Central memory CD8-positive, alpha-beta T cell (primary cell): ENCODE data around the gene SAV1.

Experiments
- ATAC-seq: fragments of 150-1000 bp; cut with Tn5 transposase; replicated peaks from 2 replicates; pipeline ENCODE4 v1.10.0; 2022; ENCODE audit warnings: mild to moderate bottlenecking, moderate FRiP score, moderate number of reproducible peaks; ENCODE audit not compliant: poor library complexity, severe bottlenecking; ENCODE audit errors: extremely low read depth
- DNase-seq, 2 donors: peaks; one replicate each; pipeline ENCODE4 v3.0.0; 2021; ENCODE audit warnings: low spot score in 2 of 2
- H3K27ac Mint-ChIP-seq: one replicate; pipeline ENCODE4 v1.8.0; 2022; ENCODE audit warnings: low read depth, mild to moderate bottlenecking, moderate library complexity, mixed read lengths
- H3K27me3 Mint-ChIP-seq: one replicate; pipeline ENCODE4 v1.8.0; 2022; ENCODE audit warnings: mixed read lengths
- H3K36me3 Mint-ChIP-seq: one replicate; pipeline ENCODE4 v1.8.0; 2022; ENCODE audit warnings: mild to moderate bottlenecking, moderate library complexity, mixed read lengths; ENCODE audit not compliant: insufficient read depth
- H3K4me1 Mint-ChIP-seq: one replicate; pipeline ENCODE4 v1.8.0; 2022; ENCODE audit warnings: mixed read lengths
- H3K4me3 Mint-ChIP-seq: one replicate; pipeline ENCODE4 v1.8.0; 2022; ENCODE audit warnings: mild to moderate bottlenecking, moderate library complexity, mixed read lengths
- H3K9me3 Mint-ChIP-seq: one replicate; pipeline ENCODE4 v1.8.0; 2022; ENCODE audit warnings: mixed read lengths

SAV1 gene

DNA sequence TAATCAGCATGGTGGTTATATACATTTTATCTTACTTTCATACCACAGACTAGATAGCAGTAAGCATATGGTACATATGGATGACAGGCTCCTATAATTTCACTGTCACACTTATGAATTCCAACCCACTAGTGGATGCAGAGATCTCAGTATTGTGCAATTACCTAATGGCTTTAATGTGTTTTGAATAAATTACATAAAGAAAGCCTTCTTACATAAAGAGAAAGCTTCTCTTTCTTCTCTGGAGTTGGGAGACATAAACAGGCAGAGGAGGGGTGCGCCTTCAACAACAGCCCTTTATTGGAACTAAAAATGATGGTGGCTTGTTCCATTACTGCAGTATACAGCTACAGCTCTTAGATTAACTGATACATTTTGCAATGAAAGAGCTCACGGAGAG is 52.6 kb downstream of the SAV1 start:
- no peaks in the 10 kb centered on the region for H3K4me1 Mint-ChIP-seq

GRCh38 chr14:50615056-50615455 is 53.0 kb downstream of the SAV1 start:
- no peak overlapping the region for H3K27ac Mint-ChIP-seq
- no peaks in the 10 kb centered on the region for H3K9me3 Mint-ChIP-seq
- H3K36me3 Mint-ChIP-seq = no peaks in the 10 kb centered on the region
- no peak overlapping the region for H3K4me3 Mint-ChIP-seq
- peaks cover 3% of the 10 kb centered on the region for H3K27me3 Mint-ChIP-seq
- ATAC-seq = no peak
- no peaks in the 10 kb centered on the region for H3K4me1 Mint-ChIP-seq
- no peak for DNase-seq

More for the DNA sequence above, 52.6 kb downstream of the SAV1 start:
- Mint-ChIP-seq H3K36me3 (no peaks in the 10 kb centered on the region), H3K4me3 (no peak overlapping the region), H3K9me3 (no peaks in the 10 kb centered on the region), H3K27ac (no peak overlapping the region), H3K27me3 (no peaks in the 10 kb centered on the region)
- ATAC-seq = no peak
- DNase-seq = no peak

GRCh38 chr14:50612806-50613205 is 55.3 kb downstream of the SAV1 start:
- H3K27me3 Mint-ChIP-seq = peaks cover 10% of the 10 kb centered on the region
- H3K36me3 Mint-ChIP-seq = no peaks in the 10 kb centered on the region
- no peaks in the 10 kb centered on the region for H3K4me1 Mint-ChIP-seq
- DNase-seq (no peak), ATAC-seq (no peak)
- H3K4me3 Mint-ChIP-seq = no peak overlapping the region
- H3K9me3 Mint-ChIP-seq = no peaks in the 10 kb centered on the region
- no peak overlapping the region for H3K27ac Mint-ChIP-seq

DNA sequence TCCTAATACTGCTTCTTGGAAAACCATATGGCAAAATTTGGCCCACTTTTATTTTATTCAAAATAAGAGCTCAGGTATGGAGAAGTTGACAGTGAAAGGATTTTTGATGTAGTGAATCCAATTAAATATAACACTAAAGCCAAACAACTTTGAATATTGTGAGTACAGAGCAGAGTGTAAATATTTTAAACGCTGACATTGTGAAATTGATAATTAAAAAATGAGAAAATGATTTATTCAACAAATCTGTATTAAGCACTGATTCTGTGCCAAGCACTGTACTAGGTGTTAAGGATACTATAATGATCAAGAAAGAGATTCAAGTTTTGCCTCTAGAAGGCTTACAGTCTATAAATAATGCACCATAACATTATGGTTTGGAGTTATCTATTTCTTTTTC is 57.6 kb downstream of the SAV1 start:
- H3K36me3 Mint-ChIP-seq = no peaks in the 10 kb centered on the region
- H3K27ac Mint-ChIP-seq = no peak overlapping the region
- H3K4me3 Mint-ChIP-seq = no peak overlapping the region

DNA sequence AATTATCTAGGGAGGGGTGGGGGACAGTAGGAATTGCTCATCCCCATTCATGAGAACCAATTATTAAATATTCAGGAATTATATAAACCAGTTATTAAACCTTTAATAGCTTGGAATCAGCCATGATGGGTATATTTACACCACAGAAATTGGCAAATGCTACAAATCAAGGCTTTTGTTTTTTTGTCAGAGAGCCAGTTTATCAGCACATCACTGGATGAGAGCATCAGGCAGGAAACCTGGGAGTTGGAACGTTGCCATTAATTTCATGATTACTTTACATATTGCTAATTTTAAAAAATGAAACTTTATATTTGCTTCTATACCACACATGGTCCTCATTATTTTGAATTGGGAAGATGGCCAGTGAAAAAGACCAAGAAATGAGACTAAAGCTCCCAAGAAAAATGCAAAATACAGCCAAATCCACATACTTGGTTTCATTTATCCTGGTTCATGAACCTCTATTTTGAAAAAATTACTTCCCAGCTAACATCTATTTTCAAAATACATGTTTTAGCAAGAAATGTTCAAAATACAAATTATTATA is 59.7 kb downstream of the SAV1 start:
- ATAC-seq (no peak), DNase-seq (no peak)
- H3K4me3 Mint-ChIP-seq = no peak overlapping the region
- H3K27ac Mint-ChIP-seq = no peak overlapping the region
- H3K27me3 Mint-ChIP-seq = peaks cover 10% of the 10 kb centered on the region
- H3K36me3 Mint-ChIP-seq = no peaks in the 10 kb centered on the region
- H3K9me3 Mint-ChIP-seq = no peaks in the 10 kb centered on the region
- no peaks in the 10 kb centered on the region for H3K4me1 Mint-ChIP-seq

More for the DNA sequence above, 57.6 kb downstream of the SAV1 start:
- Mint-ChIP-seq H3K4me1 (no peaks in the 10 kb centered on the region), H3K27me3 (peaks cover 10% of the 10 kb centered on the region), H3K9me3 (no peaks in the 10 kb centered on the region)
- no peak for ATAC-seq
- no peak for DNase-seq

GRCh38 chr14:50607761-50608160 is 60.3 kb downstream of the SAV1 start:
- Mint-ChIP-seq H3K4me1 (no peaks in the 10 kb centered on the region), H3K36me3 (no peaks in the 10 kb centered on the region), H3K4me3 (no peak overlapping the region), H3K27ac (no peak overlapping the region), H3K27me3 (peaks cover 10% of the 10 kb centered on the region), H3K9me3 (no peaks in the 10 kb centered on the region)
- DNase-seq = no peak
- ATAC-seq = no peak

- H3K27ac Mint-ChIP-seq = no peak overlapping the region
- no peaks in the 10 kb centered on the region for H3K9me3 Mint-ChIP-seq
- no peaks in the 10 kb centered on the region for H3K36me3 Mint-ChIP-seq
- ATAC-seq (no peak), DNase-seq (no peak)
- no peak overlapping the region for H3K4me3 Mint-ChIP-seq
- H3K27me3 Mint-ChIP-seq = peaks cover 10% of the 10 kb centered on the region
- no peaks in the 10 kb centered on the region for H3K4me1 Mint-ChIP-seq
Observed at GRCh38 chr14:50607181-50607580, 60.9 kb downstream of the SAV1 start.

- H3K9me3 Mint-ChIP-seq = no peaks in the 10 kb centered on the region
- H3K4me1 Mint-ChIP-seq = no peaks in the 10 kb centered on the region
Observed at GRCh38 chr14:50606468-50606867, 61.6 kb downstream of the SAV1 start.

DNA sequence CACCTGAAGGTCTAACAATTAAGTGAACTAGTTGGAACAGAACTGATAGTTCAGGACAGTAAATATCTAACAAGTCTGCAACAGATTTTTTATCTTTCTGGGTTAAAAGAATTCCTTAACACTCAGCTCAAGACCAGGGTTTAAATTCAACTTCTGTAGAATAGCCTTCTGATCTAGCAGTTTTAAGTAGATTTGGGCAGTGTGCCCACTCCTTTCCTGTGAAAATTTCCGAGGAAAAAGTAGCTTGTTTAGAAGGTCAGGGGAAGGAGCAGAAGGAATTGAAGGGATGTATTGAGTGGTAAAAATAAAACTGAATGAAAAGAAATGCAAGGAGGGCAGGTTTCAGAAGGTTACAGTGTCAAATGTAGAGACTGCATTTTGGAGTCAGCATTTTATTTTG is 62.3 kb downstream of the SAV1 start:
- Mint-ChIP-seq H3K4me3 (no peak overlapping the region), H3K27ac (no peak overlapping the region), H3K4me1 (no peaks in the 10 kb centered on the region), H3K27me3 (peaks cover 10% of the 10 kb centered on the region), H3K9me3 (no peaks in the 10 kb centered on the region), H3K36me3 (no peaks in the 10 kb centered on the region)
- ATAC-seq (no peak), DNase-seq (no peak)

More at GRCh38 chr14:50606468-50606867, 61.6 kb downstream of the SAV1 start:
- H3K36me3 Mint-ChIP-seq = no peaks in the 10 kb centered on the region
- no peak overlapping the region for H3K4me3 Mint-ChIP-seq
- ATAC-seq (no peak), DNase-seq (no peak)
- H3K27me3 Mint-ChIP-seq = peaks cover 10% of the 10 kb centered on the region
- H3K27ac Mint-ChIP-seq = no peak overlapping the region

GRCh38 chr14:50603565-50603964 is 64.5 kb downstream of the SAV1 start:
- H3K9me3 Mint-ChIP-seq = no peaks in the 10 kb centered on the region
- H3K4me1 Mint-ChIP-seq = no peaks in the 10 kb centered on the region
- no peaks in the 10 kb centered on the region for H3K27me3 Mint-ChIP-seq
- no peak overlapping the region for H3K4me3 Mint-ChIP-seq
- H3K36me3 Mint-ChIP-seq = no peaks in the 10 kb centered on the region
- H3K27ac Mint-ChIP-seq = no peak overlapping the region
- no peak for ATAC-seq
- DNase-seq = no peak

DNA sequence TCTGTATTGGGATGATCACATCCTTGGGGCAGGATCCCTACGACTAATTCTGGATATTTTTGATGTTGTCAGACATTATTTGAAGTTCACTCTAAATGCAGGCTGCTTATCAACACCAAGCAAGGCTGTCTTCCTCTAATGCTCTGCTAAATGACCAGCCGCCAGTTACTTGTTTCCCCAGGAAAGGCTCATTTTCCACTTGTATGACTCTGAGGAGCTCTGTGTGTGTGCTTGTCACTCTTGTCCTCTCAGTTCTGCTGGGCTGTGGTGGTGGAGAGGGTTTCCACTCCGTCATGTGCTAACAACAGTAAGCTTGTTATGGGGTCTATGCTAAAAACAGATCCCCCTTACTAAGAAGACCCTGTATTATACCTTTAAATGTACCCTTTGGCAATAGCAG is 66.1 kb downstream of the SAV1 start:
- no peak for ATAC-seq
- H3K27ac Mint-ChIP-seq = no peak overlapping the region
- no peaks in the 10 kb centered on the region for H3K9me3 Mint-ChIP-seq
- no peak for DNase-seq
- no peaks in the 10 kb centered on the region for H3K36me3 Mint-ChIP-seq
- no peaks in the 10 kb centered on the region for H3K27me3 Mint-ChIP-seq
- H3K4me1 Mint-ChIP-seq = no peaks in the 10 kb centered on the region
- no peak overlapping the region for H3K4me3 Mint-ChIP-seq

- H3K27ac Mint-ChIP-seq = no peak overlapping the region
- no peak overlapping the region for H3K4me3 Mint-ChIP-seq
- no peaks in the 10 kb centered on the region for H3K36me3 Mint-ChIP-seq
- no peak for DNase-seq
- no peak for ATAC-seq
- H3K4me1 Mint-ChIP-seq = no peaks in the 10 kb centered on the region
- no peaks in the 10 kb centered on the region for H3K9me3 Mint-ChIP-seq
- H3K27me3 Mint-ChIP-seq = no peaks in the 10 kb centered on the region
Observed at GRCh38 chr14:50601394-50601793, 66.7 kb downstream of the SAV1 start.

- Mint-ChIP-seq H3K27me3 (no peaks in the 10 kb centered on the region), H3K4me3 (no peak overlapping the region), H3K4me1 (no peaks in the 10 kb centered on the region), H3K9me3 (no peaks in the 10 kb centered on the region), H3K36me3 (no peaks in the 10 kb centered on the region), H3K27ac (no peak overlapping the region)
- no peak for DNase-seq
- no peak for ATAC-seq
Observed at GRCh38 chr14:50600849-50601248, 67.3 kb downstream of the SAV1 start.
